ENCODE data around the gene GRIK2. TPM values are rescaled to one million over a fixed set of nuclear protein-coding genes. Genes with fewer than 3 reads are reported as not detected.

The GRIK2 gene
- polyA plus RNA-seq, 1 donor, result 3.3 TPM

GRCh38 chr6:101728956-101729355 is 335.4 kb downstream of the GRIK2 start:
- DNase-seq, result no peak
- Histone ChIP-seq H3K4me3 (ENCODE audit: low read length) (no peak overlapping the region), H3K9me3 (ENCODE audit: control insufficient read depth, low read depth, low read length) (no peaks in the 10 kb centered on the region), H3K4me1 (ENCODE audit: control insufficient read depth, insufficient read depth, low read length) (no peaks in the 10 kb centered on the region), H3K36me3 (ENCODE audit: control insufficient read depth, insufficient read depth, low read length) (no peaks in the 10 kb centered on the region), H3K27me3 (ENCODE audit: control insufficient read depth, insufficient read depth, low read length) (no peaks in the 10 kb centered on the region), H3K27ac (ENCODE audit: low read length) (no peak overlapping the region)

GRCh38 chr6:101730954-101731353 is 337.4 kb downstream of the GRIK2 start:
- Histone ChIP-seq H3K9me3 (ENCODE audit: control insufficient read depth, low read depth, low read length) (no peaks in the 10 kb centered on the region), H3K4me3 (ENCODE audit: low read length) (no peak overlapping the region), H3K27me3 (ENCODE audit: control insufficient read depth, insufficient read depth, low read length) (no peaks in the 10 kb centered on the region), H3K4me1 (ENCODE audit: control insufficient read depth, insufficient read depth, low read length) (no peaks in the 10 kb centered on the region), H3K27ac (ENCODE audit: low read length) (no peak overlapping the region), H3K36me3 (ENCODE audit: control insufficient read depth, insufficient read depth, low read length) (no peaks in the 10 kb centered on the region)
- no peak for DNase-seq
- 14% methylated on average over 1 of the region's 2 CpGs for WGBS (ENCODE audit: insufficient coverage, low lambda C conversion rate)

GRCh38 chr6:101733899-101734298 is 340.4 kb downstream of the GRIK2 start:
- Histone ChIP-seq H3K9me3 (ENCODE audit: control insufficient read depth, low read depth, low read length) (no peaks in the 10 kb centered on the region), H3K27ac (ENCODE audit: low read length) (no peak overlapping the region), H3K36me3 (ENCODE audit: control insufficient read depth, insufficient read depth, low read length) (no peaks in the 10 kb centered on the region), H3K4me3 (ENCODE audit: low read length) (no peak overlapping the region), H3K4me1 (ENCODE audit: control insufficient read depth, insufficient read depth, low read length) (no peaks in the 10 kb centered on the region), H3K27me3 (ENCODE audit: control insufficient read depth, insufficient read depth, low read length) (no peaks in the 10 kb centered on the region)
- no peak for DNase-seq

- H3K4me3 ChIP-seq (ENCODE audit: low read length), result no peak overlapping the region
- WGBS (ENCODE audit: insufficient coverage, low lambda C conversion rate), result 100% methylated on average over 1 of the region's 1 CpG
- H3K27ac ChIP-seq (ENCODE audit: low read length), result no peak overlapping the region
- DNase-seq, result no peak
- H3K27me3 ChIP-seq (ENCODE audit: control insufficient read depth, insufficient read depth, low read length), result no peaks in the 10 kb centered on the region
- H3K4me1 ChIP-seq (ENCODE audit: control insufficient read depth, insufficient read depth, low read length), result no peaks in the 10 kb centered on the region
- H3K36me3 ChIP-seq (ENCODE audit: control insufficient read depth, insufficient read depth, low read length), result no peaks in the 10 kb centered on the region
- no peaks in the 10 kb centered on the region for H3K9me3 ChIP-seq (ENCODE audit: control insufficient read depth, low read depth, low read length)
These were observed 345.0 kb downstream of the GRIK2 start for GRCh38 chr6:101738481-101738880.

GRCh38 chr6:101740631-101741030 is 347.1 kb downstream of the GRIK2 start:
- DNase-seq, result no peak
- no peaks in the 10 kb centered on the region for H3K36me3 ChIP-seq (ENCODE audit: control insufficient read depth, insufficient read depth, low read length)
- no peak overlapping the region for H3K4me3 ChIP-seq (ENCODE audit: low read length)
- no peaks in the 10 kb centered on the region for H3K9me3 ChIP-seq (ENCODE audit: control insufficient read depth, low read depth, low read length)
- H3K27ac ChIP-seq (ENCODE audit: low read length), result no peak overlapping the region
- no peaks in the 10 kb centered on the region for H3K4me1 ChIP-seq (ENCODE audit: control insufficient read depth, insufficient read depth, low read length)
- no CpG with 5 or more reads among the region's 2 CpGs for WGBS (ENCODE audit: insufficient coverage, low lambda C conversion rate)
- no peaks in the 10 kb centered on the region for H3K27me3 ChIP-seq (ENCODE audit: control insufficient read depth, insufficient read depth, low read length)

DNA sequence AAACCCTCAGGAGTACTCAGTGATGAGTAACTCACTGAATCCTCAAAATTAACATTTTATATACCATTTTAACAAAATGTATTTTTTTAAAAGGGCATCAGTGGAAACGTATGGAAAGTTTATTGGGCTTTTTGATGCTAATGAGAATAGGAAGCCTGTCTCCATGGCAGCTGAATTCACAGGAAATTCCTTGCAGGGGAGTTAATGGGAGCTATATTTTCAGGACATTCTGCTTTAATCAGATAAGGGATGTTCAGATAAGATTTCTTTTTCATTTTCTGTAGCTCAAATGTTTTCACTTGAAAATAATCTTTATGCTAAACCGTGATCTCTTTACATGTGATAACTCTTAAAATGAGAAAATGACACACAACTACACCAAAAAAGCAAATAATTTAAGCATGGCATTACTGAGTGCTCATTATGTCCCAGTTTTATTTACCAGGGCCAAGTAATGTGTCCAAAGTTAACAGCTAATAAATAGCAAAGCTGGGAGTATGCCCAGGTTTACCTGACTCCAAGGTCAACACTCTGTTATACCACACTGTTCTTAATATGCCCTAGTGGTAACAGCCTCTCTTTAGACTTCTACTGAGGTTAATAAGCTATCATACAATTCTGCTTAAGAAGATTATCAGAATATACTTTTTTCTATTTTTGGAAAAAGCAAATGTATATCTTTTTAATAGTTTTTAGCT is 348.1 kb downstream of the GRIK2 start:
- H3K27ac ChIP-seq (ENCODE audit: low read length), result no peak overlapping the region
- no peaks in the 10 kb centered on the region for H3K36me3 ChIP-seq (ENCODE audit: control insufficient read depth, insufficient read depth, low read length)
- H3K4me1 ChIP-seq (ENCODE audit: control insufficient read depth, insufficient read depth, low read length), result no peaks in the 10 kb centered on the region
- no peak overlapping the region for H3K4me3 ChIP-seq (ENCODE audit: low read length)
- 91% methylated on average over 1 of the region's 2 CpGs for WGBS (ENCODE audit: insufficient coverage, low lambda C conversion rate)
- no peak for DNase-seq
- H3K27me3 ChIP-seq (ENCODE audit: control insufficient read depth, insufficient read depth, low read length), result no peaks in the 10 kb centered on the region
- H3K9me3 ChIP-seq (ENCODE audit: control insufficient read depth, low read depth, low read length), result no peaks in the 10 kb centered on the region

GRCh38 chr6:101747160-101747559 is 353.7 kb downstream of the GRIK2 start:
- H3K27ac ChIP-seq (ENCODE audit: low read length), result no peak overlapping the region
- no peak for DNase-seq
- H3K27me3 ChIP-seq (ENCODE audit: control insufficient read depth, insufficient read depth, low read length), result no peaks in the 10 kb centered on the region
- no peaks in the 10 kb centered on the region for H3K9me3 ChIP-seq (ENCODE audit: control insufficient read depth, low read depth, low read length)
- H3K4me1 ChIP-seq (ENCODE audit: control insufficient read depth, insufficient read depth, low read length), result no peaks in the 10 kb centered on the region
- H3K4me3 ChIP-seq (ENCODE audit: low read length), result no peak overlapping the region
- H3K36me3 ChIP-seq (ENCODE audit: control insufficient read depth, insufficient read depth, low read length), result no peaks in the 10 kb centered on the region

DNA sequence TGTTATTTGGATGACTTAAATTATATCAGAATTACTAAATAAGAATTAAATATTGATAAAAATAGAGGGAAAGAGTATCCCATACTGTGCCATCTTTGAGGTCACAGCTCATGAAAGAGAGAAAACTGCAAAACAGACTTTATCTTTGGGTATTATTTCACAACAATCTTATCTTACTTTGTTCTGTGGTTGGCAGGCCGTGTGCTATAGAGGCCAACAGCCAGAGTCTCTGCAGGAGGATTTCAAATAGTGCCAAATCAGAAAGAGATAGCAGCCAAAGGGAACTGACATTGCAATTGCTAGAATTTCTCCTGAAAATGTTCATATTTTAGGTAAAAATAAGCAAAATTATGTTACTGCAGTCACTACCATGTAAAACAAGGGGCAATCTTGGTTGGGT is 354.2 kb downstream of the GRIK2 start:
- Histone ChIP-seq H3K27ac (ENCODE audit: low read length) (no peak overlapping the region), H3K4me1 (ENCODE audit: control insufficient read depth, insufficient read depth, low read length) (no peaks in the 10 kb centered on the region), H3K36me3 (ENCODE audit: control insufficient read depth, insufficient read depth, low read length) (no peaks in the 10 kb centered on the region), H3K9me3 (ENCODE audit: control insufficient read depth, low read depth, low read length) (no peaks in the 10 kb centered on the region), H3K27me3 (ENCODE audit: control insufficient read depth, insufficient read depth, low read length) (no peaks in the 10 kb centered on the region), H3K4me3 (ENCODE audit: low read length) (no peak overlapping the region)
- no peak for DNase-seq
- no CpG with 5 or more reads among the region's 1 CpG for WGBS (ENCODE audit: insufficient coverage, low lambda C conversion rate)

- DNase-seq, result no peak
- Histone ChIP-seq H3K4me1 (ENCODE audit: control insufficient read depth, insufficient read depth, low read length) (no peaks in the 10 kb centered on the region), H3K27ac (ENCODE audit: low read length) (no peak overlapping the region), H3K4me3 (ENCODE audit: low read length) (no peak overlapping the region), H3K36me3 (ENCODE audit: control insufficient read depth, insufficient read depth, low read length) (no peaks in the 10 kb centered on the region), H3K9me3 (ENCODE audit: control insufficient read depth, low read depth, low read length) (no peaks in the 10 kb centered on the region), H3K27me3 (ENCODE audit: control insufficient read depth, insufficient read depth, low read length) (no peaks in the 10 kb centered on the region)
- WGBS (ENCODE audit: insufficient coverage, low lambda C conversion rate), result no CpG with 5 or more reads among the region's 1 CpG
These were observed 362.4 kb downstream of the GRIK2 start for GRCh38 chr6:101755931-101756330.

- DNase-seq, result no peak
- Histone ChIP-seq H3K4me3 (ENCODE audit: low read length) (no peak overlapping the region), H3K36me3 (ENCODE audit: control insufficient read depth, insufficient read depth, low read length) (no peaks in the 10 kb centered on the region), H3K27me3 (ENCODE audit: control insufficient read depth, insufficient read depth, low read length) (no peaks in the 10 kb centered on the region), H3K9me3 (ENCODE audit: control insufficient read depth, low read depth, low read length) (no peaks in the 10 kb centered on the region), H3K27ac (ENCODE audit: low read length) (no peak overlapping the region), H3K4me1 (ENCODE audit: control insufficient read depth, insufficient read depth, low read length) (no peaks in the 10 kb centered on the region)
- 64% methylated on average over 1 of the region's 1 CpG for WGBS (ENCODE audit: insufficient coverage, low lambda C conversion rate)
These were observed 364.9 kb downstream of the GRIK2 start for GRCh38 chr6:101758368-101758767.

GRCh38 chr6:101760843-101761621 is 367.5 kb downstream of the GRIK2 start:
- no peak overlapping the region for H3K4me3 ChIP-seq (ENCODE audit: low read length)
- no peak for DNase-seq
- H3K27me3 ChIP-seq (ENCODE audit: control insufficient read depth, insufficient read depth, low read length), result no peaks in the 10 kb centered on the region
- no peaks in the 10 kb centered on the region for H3K4me1 ChIP-seq (ENCODE audit: control insufficient read depth, insufficient read depth, low read length)
- no peak overlapping the region for H3K27ac ChIP-seq (ENCODE audit: low read length)
- H3K36me3 ChIP-seq (ENCODE audit: control insufficient read depth, insufficient read depth, low read length), result no peaks in the 10 kb centered on the region
- H3K9me3 ChIP-seq (ENCODE audit: control insufficient read depth, low read depth, low read length), result no peaks in the 10 kb centered on the region
